Measurements from ENCODE around the gene SRSF9.

The SRSF9 gene

DNA sequence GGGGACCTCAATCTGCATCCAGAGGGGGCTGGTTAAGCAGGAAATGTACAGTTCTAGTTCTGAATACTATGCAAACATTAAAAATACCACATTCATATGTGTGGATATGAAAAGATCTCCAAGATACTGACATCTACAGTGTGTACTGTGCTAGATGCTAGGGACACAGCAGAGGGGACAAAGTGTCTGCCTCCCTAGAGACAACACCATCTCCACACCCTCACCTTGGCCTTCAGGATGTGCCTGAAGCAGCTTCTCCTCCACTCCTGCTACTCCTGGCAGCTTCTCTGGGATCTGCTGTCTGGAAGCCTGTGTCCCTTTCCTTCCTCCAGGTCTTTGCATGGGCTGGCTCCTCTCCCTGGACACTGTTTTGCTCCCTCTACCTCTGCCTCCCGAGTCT is 10.7 kb upstream of the SRSF9 start:
- Histone ChIP-seq H3K4me1 (ENCODE audit: control insufficient read depth, insufficient read depth, low read length) (no peaks in the 10 kb centered on the region), H3K9ac (ENCODE audit: low read depth, low read length) (no peak overlapping the region), H3K27me3 (ENCODE audit: control insufficient read depth, insufficient read depth, low read length) (no peaks in the 10 kb centered on the region), H3K9me3 (replicated peaks; ENCODE audit: low read length) (no peaks in the 10 kb centered on the region), H3K4me2 (ENCODE audit: low read length) (no peak overlapping the region), H3K4me3 (ENCODE audit: low read length) (no peak overlapping the region), H3K36me3 (ENCODE audit: insufficient read depth, low read length) (no peaks in the 10 kb centered on the region)

DNA sequence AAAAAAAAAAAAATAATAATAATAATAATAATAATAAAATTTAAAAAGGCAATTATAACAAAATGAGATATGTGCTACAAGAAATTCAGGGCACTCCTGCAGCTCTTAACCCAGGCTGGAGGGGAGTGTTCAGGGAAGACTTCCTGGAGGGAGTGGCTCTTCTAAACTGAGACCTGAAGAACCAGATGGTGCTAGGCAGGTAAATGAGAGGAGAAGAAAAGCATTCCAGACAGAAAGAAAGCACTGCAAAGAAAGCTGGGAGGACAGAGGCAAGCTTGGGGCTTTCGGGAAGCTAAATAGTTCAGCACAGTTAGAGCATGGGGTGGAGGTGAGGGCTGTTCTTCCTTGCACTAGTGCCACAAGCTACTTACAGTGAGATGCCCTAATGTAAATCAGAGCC is 9.9 kb upstream of the SRSF9 start:
- no peak overlapping the region for H3K4me2 ChIP-seq (ENCODE audit: low read length)
- peaks cover 4% of the 10 kb centered on the region for H3K4me1 ChIP-seq (ENCODE audit: control insufficient read depth, insufficient read depth, low read length)
- H3K4me3 ChIP-seq (ENCODE audit: low read length) = no peak overlapping the region
- H3K9ac ChIP-seq (ENCODE audit: low read depth, low read length) = no peak overlapping the region
- H3K27me3 ChIP-seq (ENCODE audit: control insufficient read depth, insufficient read depth, low read length) = no peaks in the 10 kb centered on the region
- no peaks in the 10 kb centered on the region for H3K36me3 ChIP-seq (ENCODE audit: insufficient read depth, low read length)
- no peaks in the 10 kb centered on the region for H3K9me3 ChIP-seq (replicated peaks; ENCODE audit: low read length)

DNA sequence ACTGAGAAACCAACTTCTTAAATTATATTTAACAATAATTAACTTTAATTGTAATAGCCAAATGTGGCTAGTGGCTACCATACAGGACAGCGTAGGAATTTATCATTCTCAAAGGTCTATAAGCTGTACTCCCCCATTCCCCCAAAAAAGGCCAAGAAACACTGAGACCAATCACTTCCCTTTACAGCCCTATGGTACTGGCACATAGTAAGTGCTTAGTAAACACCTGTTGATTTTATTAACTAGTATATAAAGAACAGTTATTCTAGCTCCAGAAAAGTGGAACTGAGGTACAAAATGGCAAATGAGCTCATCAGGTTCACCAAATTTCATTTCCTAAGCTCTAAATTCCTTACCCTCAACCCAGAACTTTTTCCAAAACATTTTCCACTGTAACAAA is 6.1 kb upstream of the SRSF9 start:
- H3K9ac ChIP-seq (ENCODE audit: low read depth, low read length) = no peak overlapping the region
- H3K36me3 ChIP-seq (ENCODE audit: insufficient read depth, low read length) = no peaks in the 10 kb centered on the region
- no peaks in the 10 kb centered on the region for H3K9me3 ChIP-seq (replicated peaks; ENCODE audit: low read length)
- H3K4me3 ChIP-seq (ENCODE audit: low read length) = no peak overlapping the region
- H3K4me2 ChIP-seq (ENCODE audit: low read length) = no peak overlapping the region
- H3K4me1 ChIP-seq (ENCODE audit: control insufficient read depth, insufficient read depth, low read length) = peaks cover 12% of the 10 kb centered on the region
- H3K27me3 ChIP-seq (ENCODE audit: control insufficient read depth, insufficient read depth, low read length) = no peaks in the 10 kb centered on the region

DNA sequence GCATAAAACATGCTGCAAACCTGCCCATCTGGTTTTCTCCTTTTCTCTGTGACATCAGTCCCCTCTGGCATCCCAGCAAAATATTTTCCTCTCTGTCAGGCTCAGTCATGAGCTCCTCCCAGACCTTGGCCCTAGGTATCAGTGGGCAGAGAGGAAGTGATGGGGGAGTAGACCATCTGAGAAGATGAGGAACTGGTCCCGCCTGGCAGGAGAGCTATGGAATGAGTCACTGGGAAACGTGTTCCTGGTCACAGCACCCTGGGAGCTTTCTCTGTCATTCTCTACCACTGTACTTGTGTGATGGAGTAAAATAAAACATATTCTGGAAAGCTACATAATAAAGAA is 5.0 kb upstream of the SRSF9 start:
- H3K9me3 ChIP-seq (replicated peaks; ENCODE audit: low read length) = no peaks in the 10 kb centered on the region
- peaks cover 12% of the 10 kb centered on the region for H3K4me1 ChIP-seq (ENCODE audit: control insufficient read depth, insufficient read depth, low read length)
- no peaks in the 10 kb centered on the region for H3K27me3 ChIP-seq (ENCODE audit: control insufficient read depth, insufficient read depth, low read length)
- peak overlapping the region; percentile 31 for H3K4me2 ChIP-seq (ENCODE audit: low read length)
- H3K9ac ChIP-seq (ENCODE audit: low read depth, low read length) = no peak overlapping the region
- no peak overlapping the region for H3K4me3 ChIP-seq (ENCODE audit: low read length)
- H3K36me3 ChIP-seq (ENCODE audit: insufficient read depth, low read length) = no peaks in the 10 kb centered on the region

GRCh38 chr12:120473807-120474615 is 4.5 kb upstream of the SRSF9 start:
- H3K4me2 ChIP-seq (ENCODE audit: low read length) = peak overlapping the region; percentile 1
- H3K4me3 ChIP-seq (ENCODE audit: low read length) = no peak overlapping the region
- H3K27me3 ChIP-seq (ENCODE audit: control insufficient read depth, insufficient read depth, low read length) = no peaks in the 10 kb centered on the region
- no peaks in the 10 kb centered on the region for H3K36me3 ChIP-seq (ENCODE audit: insufficient read depth, low read length)
- no peak overlapping the region for H3K9ac ChIP-seq (ENCODE audit: low read depth, low read length)
- H3K4me1 ChIP-seq (ENCODE audit: control insufficient read depth, insufficient read depth, low read length) = peaks cover 12% of the 10 kb centered on the region
- no peaks in the 10 kb centered on the region for H3K9me3 ChIP-seq (replicated peaks; ENCODE audit: low read length)

DNA sequence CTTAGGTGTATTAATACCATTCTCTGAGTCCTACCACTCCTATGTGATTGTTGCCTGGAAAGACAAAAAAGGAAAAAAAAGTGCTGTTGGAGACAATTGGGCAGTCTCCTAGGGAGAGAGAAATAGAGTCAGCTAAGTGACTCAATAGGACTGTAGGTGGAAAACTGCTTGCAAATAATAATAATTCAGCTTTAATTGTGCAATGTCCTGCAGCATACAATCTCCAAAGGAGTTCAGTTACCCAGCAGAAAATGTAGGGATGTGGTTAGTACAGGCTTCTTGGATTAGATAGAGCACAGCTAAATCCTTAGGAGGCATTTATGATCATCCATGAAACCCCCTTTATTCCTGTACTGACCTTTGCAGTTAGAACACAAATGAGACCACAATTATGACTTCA is 3.0 kb upstream of the SRSF9 start:
- peaks cover 4% of the 10 kb centered on the region for H3K36me3 ChIP-seq (ENCODE audit: insufficient read depth, low read length)
- H3K9me3 ChIP-seq (replicated peaks; ENCODE audit: low read length) = no peaks in the 10 kb centered on the region
- H3K27me3 ChIP-seq (ENCODE audit: control insufficient read depth, insufficient read depth, low read length) = no peaks in the 10 kb centered on the region

DNA sequence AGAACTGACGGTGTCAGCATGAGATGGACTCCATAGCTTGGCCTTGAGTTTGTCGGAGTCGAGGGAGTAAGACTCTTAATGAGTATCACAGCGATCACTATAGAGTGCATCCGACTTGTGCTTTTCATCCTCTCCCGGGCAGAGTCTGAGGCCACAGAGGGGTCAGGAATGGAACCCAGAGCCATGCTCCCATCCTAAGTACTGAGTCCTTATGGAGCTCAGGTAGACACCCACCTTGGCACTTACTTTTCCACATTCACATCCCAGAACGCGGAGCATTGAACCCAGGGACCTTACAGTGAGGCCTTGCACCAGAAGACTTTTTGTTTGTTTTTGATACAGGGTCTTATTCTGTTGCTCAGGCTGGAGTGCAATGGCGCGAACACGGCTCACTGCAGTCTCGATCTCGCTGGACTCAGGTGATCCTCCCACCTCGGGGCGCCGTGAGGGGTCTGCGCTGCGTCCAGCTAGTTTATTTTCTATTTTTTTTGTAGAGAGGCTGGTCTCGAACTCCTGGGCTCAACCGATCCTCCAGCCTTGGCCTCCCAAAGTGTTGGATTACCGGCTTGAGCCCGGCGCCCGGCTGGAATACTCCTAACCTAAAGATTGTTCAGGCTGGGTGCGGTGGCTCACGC is 719 bp upstream of the SRSF9 start:
- Histone ChIP-seq H3K36me3 (ENCODE audit: insufficient read depth, low read length) (peaks cover 22% of the 10 kb centered on the region), H3K4me2 (ENCODE audit: low read length) (peak overlapping the region; percentile 92), H3K4me1 (ENCODE audit: control insufficient read depth, insufficient read depth, low read length) (peaks cover 21% of the 10 kb centered on the region), H3K9me3 (replicated peaks; ENCODE audit: low read length) (no peaks in the 10 kb centered on the region), H3K27me3 (ENCODE audit: control insufficient read depth, insufficient read depth, low read length) (no peaks in the 10 kb centered on the region), H3K4me3 (ENCODE audit: low read length) (peak overlapping the region; percentile 75), H3K9ac (ENCODE audit: low read depth, low read length) (peak overlapping the region; percentile 97)

More for the DNA sequence above, 3.0 kb upstream of the SRSF9 start:
- Histone ChIP-seq H3K4me1 (ENCODE audit: control insufficient read depth, insufficient read depth, low read length) (peaks cover 18% of the 10 kb centered on the region), H3K4me3 (ENCODE audit: low read length) (no peak overlapping the region), H3K4me2 (ENCODE audit: low read length) (no peak overlapping the region), H3K9ac (ENCODE audit: low read depth, low read length) (no peak overlapping the region)

- peaks cover 12% of the 10 kb centered on the region for H3K4me1 ChIP-seq (ENCODE audit: control insufficient read depth, insufficient read depth, low read length)
- peak overlapping the region; percentile 92 for H3K4me2 ChIP-seq (ENCODE audit: low read length)
- peaks cover 35% of the 10 kb centered on the region for H3K36me3 ChIP-seq (ENCODE audit: insufficient read depth, low read length)
- H3K4me3 ChIP-seq (ENCODE audit: low read length) = peak overlapping the region; percentile 75
- peak overlapping the region; percentile 97 for H3K9ac ChIP-seq (ENCODE audit: low read depth, low read length)
- H3K27me3 ChIP-seq (ENCODE audit: control insufficient read depth, insufficient read depth, low read length) = no peaks in the 10 kb centered on the region
- H3K9me3 ChIP-seq (replicated peaks; ENCODE audit: low read length) = no peaks in the 10 kb centered on the region
Observed at GRCh38 chr12:120468821-120469449, 613 bp downstream of the SRSF9 start.

GRCh38 chr12:120468325-120468820 is 1.2 kb downstream of the SRSF9 start:
- Histone ChIP-seq H3K4me2 (ENCODE audit: low read length) (peak overlapping the region; percentile 92), H3K9me3 (replicated peaks; ENCODE audit: low read length) (no peaks in the 10 kb centered on the region), H3K4me3 (ENCODE audit: low read length) (peak overlapping the region; percentile 75), H3K4me1 (ENCODE audit: control insufficient read depth, insufficient read depth, low read length) (peaks cover 9% of the 10 kb centered on the region), H3K36me3 (ENCODE audit: insufficient read depth, low read length) (peaks cover 41% of the 10 kb centered on the region), H3K9ac (ENCODE audit: low read depth, low read length) (peak overlapping the region; percentile 97), H3K27me3 (ENCODE audit: control insufficient read depth, insufficient read depth, low read length) (no peaks in the 10 kb centered on the region)

GRCh38 chr12:120467439-120467838 is 2.1 kb downstream of the SRSF9 start:
- Histone ChIP-seq H3K4me1 (ENCODE audit: control insufficient read depth, insufficient read depth, low read length) (peaks cover 9% of the 10 kb centered on the region), H3K9ac (ENCODE audit: low read depth, low read length) (no peak overlapping the region), H3K9me3 (replicated peaks; ENCODE audit: low read length) (no peaks in the 10 kb centered on the region), H3K4me2 (ENCODE audit: low read length) (peak overlapping the region; percentile 92), H3K27me3 (ENCODE audit: control insufficient read depth, insufficient read depth, low read length) (no peaks in the 10 kb centered on the region), H3K4me3 (ENCODE audit: low read length) (peak overlapping the region; percentile 75), H3K36me3 (ENCODE audit: insufficient read depth, low read length) (peaks cover 49% of the 10 kb centered on the region)

DNA sequence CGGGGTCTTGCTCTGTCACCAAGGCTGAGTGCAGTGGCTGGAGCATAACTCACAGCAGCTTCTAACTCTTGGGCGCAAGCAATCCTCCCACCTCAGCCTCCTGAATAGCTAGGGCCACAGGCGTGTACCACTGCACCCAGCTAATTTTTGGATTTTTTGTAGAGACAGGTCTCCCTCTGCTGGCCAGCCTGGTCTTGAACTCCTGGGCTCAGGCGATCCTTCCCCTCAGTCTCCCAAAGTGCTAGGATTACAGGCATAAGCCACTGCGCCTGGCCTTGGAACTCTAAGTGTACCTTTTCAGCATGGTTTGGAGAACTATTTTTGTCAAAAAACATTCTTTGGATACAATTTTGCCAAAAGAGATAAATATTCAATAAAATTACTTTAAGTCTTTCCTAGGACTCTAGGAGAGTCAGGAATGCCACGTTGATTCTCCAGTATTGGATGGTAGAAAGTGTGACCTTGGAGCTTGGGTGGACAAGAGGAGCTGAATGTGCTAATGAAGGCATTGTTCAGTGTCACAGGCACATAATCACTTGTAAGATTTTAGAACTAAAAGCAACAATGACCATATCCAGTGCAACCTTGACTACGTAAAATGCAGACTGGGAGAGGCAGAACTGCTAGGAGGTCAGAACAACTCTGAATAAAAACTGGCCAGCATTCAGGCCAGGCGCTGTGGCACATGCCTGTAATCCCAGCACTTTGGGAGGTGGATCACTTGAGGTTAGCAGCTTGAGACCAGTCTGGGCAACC is 2.8 kb downstream of the SRSF9 start:
- H3K27me3 ChIP-seq (ENCODE audit: control insufficient read depth, insufficient read depth, low read length) = no peaks in the 10 kb centered on the region
- H3K4me3 ChIP-seq (ENCODE audit: low read length) = no peak overlapping the region
- no peak overlapping the region for H3K4me2 ChIP-seq (ENCODE audit: low read length)
- peaks cover 56% of the 10 kb centered on the region for H3K36me3 ChIP-seq (ENCODE audit: insufficient read depth, low read length)
- peaks cover 9% of the 10 kb centered on the region for H3K4me1 ChIP-seq (ENCODE audit: control insufficient read depth, insufficient read depth, low read length)
- H3K9ac ChIP-seq (ENCODE audit: low read depth, low read length) = no peak overlapping the region
- H3K9me3 ChIP-seq (replicated peaks; ENCODE audit: low read length) = no peaks in the 10 kb centered on the region

Measured in skeletal muscle satellite cell (primary cell).